ENCODE data around the gene ZNF549. TPM values are rescaled to one million over a fixed set of nuclear protein-coding genes. Genes with fewer than 3 reads are reported as not detected.

Gene ZNF549
- total and polyA plus RNA-seq, 2 of the 13 experiments (the other 11 are each of a cell fraction or from before 2014, with no cell fraction given) = 2.8 to 6.4 TPM

DNA sequence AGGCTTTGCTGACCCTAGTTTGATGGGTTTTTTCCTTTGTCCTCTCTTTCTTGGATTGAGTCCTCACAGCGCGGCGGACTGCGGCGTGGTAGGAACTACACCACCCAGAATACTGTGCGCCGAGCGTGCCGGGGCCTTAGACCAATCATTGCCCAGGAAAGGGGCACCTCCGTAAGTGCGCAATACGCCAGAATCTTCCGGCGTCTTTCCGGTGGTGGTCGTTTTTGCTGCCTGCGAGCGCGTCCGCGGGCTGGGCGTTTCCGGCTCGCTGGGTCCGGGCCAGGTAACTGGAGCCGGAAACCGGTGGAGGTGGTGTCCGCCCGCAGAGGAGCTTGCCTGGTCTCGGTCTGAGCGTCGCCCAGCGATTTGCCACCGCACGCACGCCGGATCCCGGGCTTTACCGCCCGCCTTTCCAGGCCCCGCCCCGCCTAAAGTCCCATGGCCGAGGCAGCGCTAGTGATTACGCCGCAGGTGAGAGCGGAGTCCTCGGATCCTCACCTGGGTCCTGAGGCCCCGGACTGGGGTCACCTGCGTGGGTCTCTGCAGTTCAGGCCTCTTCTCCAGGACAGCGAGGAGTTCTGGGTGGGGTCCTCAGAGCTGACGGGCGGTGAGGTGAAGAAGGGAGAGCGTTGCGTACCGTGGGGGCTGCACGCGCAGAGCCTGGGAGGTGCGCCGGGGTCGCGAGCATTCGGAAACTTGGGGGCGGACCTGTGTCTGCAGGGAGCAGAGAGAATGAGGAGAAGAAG lies at the start of gene ZNF549 (continued):
- TF ChIP-seq, protein P1, sequence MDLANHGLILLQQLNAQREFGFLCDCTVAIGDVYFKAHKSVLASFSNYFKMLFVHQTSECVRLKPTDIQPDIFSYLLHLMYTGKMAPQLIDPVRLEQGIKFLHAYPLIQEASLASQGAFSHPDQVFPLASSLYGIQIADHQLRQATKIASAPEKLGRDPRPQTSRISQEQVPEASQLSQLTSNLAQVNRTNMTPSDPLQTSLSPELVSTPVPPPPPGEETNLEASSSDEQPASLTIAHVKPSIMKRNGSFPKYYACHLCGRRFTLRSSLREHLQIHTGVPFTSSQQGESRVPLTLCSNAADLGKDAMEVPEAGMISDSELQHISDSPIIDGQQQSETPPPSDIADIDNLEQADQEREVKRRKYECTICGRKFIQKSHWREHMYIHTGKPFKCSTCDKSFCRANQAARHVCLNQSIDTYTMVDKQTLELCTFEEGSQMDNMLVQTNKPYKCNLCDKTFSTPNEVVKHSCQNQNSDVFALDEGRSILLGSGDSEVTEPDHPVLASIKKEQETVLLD (CRISPR knock-in tag; IDR thresholded peaks at IDR 0.05; ENCODE audit: low read depth) = peak; percentile 74
- 0 out of 2 replicates have a peak, but pooled peaks have one; percentile 22 for TF ChIP-seq HIVEP1 (CRISPR knock-in tag; IDR thresholded peaks at IDR 0.05)
- peak; percentile 85 for TF ChIP-seq ZFY (CRISPR knock-in tag; IDR thresholded peaks at IDR 0.05)
- no peak for TF ChIP-seq NR2F6 (IDR thresholded peaks at IDR 0.05)
- TF ChIP-seq NR2F6 (CRISPR knock-in tag; IDR thresholded peaks at IDR 0.05) = peak; percentile 9; the same call in 1 of the 2 replicates
- TF ChIP-seq ZNF567 (CRISPR knock-in tag; IDR thresholded peaks at IDR 0.05; ENCODE audit: borderline replicate concordance) = peak; percentile 72; the same call in 1 of the 2 replicates
- TF ChIP-seq ZBTB7B (CRISPR knock-in tag; IDR thresholded peaks at IDR 0.05) = peak; percentile 89
- peak; percentile 68; the same call in 1 of the 2 replicates for TF ChIP-seq ARNT2 (CRISPR knock-in tag; IDR thresholded peaks at IDR 0.05; ENCODE audit: low read depth)
- no peak for TF ChIP-seq TCF7L2 (IDR thresholded peaks at IDR 0.05; ENCODE audit: low read depth, low read length)
- TF ChIP-seq CBFB (CRISPR knock-in tag; IDR thresholded peaks at IDR 0.05) = 0 out of 2 replicates have a peak, but pooled peaks have one; percentile 42
- TF ChIP-seq, protein P2, sequence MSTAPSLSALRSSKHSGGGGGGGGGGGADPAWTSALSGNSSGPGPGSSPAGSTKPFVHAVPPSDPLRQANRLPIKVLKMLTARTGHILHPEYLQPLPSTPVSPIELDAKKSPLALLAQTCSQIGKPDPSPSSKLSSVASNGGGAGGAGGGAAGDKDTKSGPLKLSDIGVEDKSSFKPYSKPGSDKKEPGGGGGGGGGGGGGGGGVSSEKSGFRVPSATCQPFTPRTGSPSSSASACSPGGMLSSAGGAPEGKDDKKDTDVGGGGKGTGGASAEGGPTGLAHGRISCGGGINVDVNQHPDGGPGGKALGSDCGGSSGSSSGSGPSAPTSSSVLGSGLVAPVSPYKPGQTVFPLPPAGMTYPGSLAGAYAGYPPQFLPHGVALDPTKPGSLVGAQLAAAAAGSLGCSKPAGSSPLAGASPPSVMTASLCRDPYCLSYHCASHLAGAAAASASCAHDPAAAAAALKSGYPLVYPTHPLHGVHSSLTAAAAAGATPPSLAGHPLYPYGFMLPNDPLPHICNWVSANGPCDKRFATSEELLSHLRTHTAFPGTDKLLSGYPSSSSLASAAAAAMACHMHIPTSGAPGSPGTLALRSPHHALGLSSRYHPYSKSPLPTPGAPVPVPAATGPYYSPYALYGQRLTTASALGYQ (CRISPR knock-in tag; IDR thresholded peaks at IDR 0.05) = no peak; the same call in 1 of the 2 replicates
- TF ChIP-seq CEBPG (CRISPR knock-in tag; IDR thresholded peaks at IDR 0.05) = peak; percentile 70
- TF ChIP-seq CBX1 (IDR thresholded peaks at IDR 0.05; ENCODE audit: low read depth) = no peak
- no peak for TF ChIP-seq IRX3 (CRISPR knock-in tag; IDR thresholded peaks at IDR 0.05; ENCODE audit: borderline replicate concordance, low read depth)
- TF ChIP-seq FOXA3 (CRISPR knock-in tag; IDR thresholded peaks at IDR 0.05) = peak; percentile 52
- peak; percentile 57 for TF ChIP-seq MED1 (CRISPR knock-in tag; IDR thresholded peaks at IDR 0.05)
- TF ChIP-seq, protein P3, sequence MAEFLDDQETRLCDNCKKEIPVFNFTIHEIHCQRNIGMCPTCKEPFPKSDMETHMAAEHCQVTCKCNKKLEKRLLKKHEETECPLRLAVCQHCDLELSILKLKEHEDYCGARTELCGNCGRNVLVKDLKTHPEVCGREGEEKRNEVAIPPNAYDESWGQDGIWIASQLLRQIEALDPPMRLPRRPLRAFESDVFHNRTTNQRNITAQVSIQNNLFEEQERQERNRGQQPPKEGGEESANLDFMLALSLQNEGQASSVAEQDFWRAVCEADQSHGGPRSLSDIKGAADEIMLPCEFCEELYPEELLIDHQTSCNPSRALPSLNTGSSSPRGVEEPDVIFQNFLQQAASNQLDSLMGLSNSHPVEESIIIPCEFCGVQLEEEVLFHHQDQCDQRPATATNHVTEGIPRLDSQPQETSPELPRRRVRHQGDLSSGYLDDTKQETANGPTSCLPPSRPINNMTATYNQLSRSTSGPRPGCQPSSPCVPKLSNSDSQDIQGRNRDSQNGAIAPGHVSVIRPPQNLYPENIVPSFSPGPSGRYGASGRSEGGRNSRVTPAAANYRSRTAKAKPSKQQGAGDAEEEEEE (CRISPR knock-in tag; IDR thresholded peaks at IDR 0.05; ENCODE audit: borderline replicate concordance) = peak; percentile 71; the same call in 1 of the 2 replicates
- TF ChIP-seq, protein P4, sequence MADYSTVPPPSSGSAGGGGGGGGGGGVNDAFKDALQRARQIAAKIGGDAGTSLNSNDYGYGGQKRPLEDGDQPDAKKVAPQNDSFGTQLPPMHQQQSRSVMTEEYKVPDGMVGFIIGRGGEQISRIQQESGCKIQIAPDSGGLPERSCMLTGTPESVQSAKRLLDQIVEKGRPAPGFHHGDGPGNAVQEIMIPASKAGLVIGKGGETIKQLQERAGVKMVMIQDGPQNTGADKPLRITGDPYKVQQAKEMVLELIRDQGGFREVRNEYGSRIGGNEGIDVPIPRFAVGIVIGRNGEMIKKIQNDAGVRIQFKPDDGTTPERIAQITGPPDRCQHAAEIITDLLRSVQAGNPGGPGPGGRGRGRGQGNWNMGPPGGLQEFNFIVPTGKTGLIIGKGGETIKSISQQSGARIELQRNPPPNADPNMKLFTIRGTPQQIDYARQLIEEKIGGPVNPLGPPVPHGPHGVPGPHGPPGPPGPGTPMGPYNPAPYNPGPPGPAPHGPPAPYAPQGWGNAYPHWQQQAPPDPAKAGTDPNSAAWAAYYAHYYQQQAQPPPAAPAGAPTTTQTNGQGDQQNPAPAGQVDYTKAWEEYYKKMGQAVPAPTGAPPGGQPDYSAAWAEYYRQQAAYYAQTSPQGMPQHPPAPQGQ (CRISPR knock-in tag; IDR thresholded peaks at IDR 0.05; ENCODE audit: borderline replicate concordance) = no peak
- TF ChIP-seq KLF13 (CRISPR knock-in tag; IDR thresholded peaks at IDR 0.05) = peak; percentile 89; the same call in 1 of the 2 replicates
- TF ChIP-seq RBFOX2 (IDR thresholded peaks at IDR 0.05; ENCODE audit: low read depth, low read length) = peak; percentile 88
- TF ChIP-seq LCORL (IDR thresholded peaks at IDR 0.05) = no peak
- peak; percentile 89 for TF ChIP-seq LCORL (CRISPR knock-in tag; IDR thresholded peaks at IDR 0.05)

All from HepG2 (cell line).